Brain pericyte (primary cell): ENCODE data around the gene STK32C.
"Not testable (repeated sequence)": the region's sequence is repeated elsewhere in the genome, so short reads cannot be mapped to it uniquely, and the experiment has no call there.

Source experiments
- DNase-seq: peaks from one replicate; pipeline ENCODE4 v3.0.0-alpha.2; 2012; ENCODE audit warnings: low read depth, low spot score

STK32C gene

GRCh38 chr10:132307823-132308586, at the start of gene STK32C:
Gene STK32C (minus strand): TSS chr10:132307950. CDS start chr10:132307833, 117 bp downstream.
- DNase-seq = no peak

DNA sequence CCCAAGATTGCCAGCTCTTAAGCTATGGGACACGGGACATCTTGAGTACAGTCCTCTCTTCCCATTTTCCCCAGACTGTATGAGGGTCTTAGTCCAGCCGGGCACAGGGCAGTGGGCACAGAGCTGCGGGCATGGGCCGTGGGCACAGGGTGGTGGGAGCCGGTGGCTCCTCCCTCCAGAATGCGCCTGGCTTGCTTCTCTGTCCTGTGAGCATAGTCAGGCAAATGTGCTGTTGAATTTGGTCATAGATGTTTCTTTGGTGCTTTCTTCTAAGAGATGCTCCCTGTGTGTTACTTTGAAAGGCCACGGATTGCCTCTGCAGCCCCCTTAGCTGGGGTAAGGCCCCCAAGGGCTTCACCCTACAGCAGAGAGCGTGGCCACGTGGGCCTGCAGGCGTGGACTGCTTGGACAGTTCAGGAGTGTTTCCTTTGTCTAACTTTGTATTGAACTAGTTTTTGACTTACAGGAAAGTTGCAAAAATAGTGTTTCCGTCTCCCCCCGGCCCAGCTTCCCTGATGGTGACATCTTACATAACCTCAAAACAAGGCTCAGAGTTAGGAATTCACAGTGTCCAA, 49.0 kb upstream of the STK32C start:
- no peak for DNase-seq

- no peak for DNase-seq
Measured at GRCh38 chr10:132355754-132356153, 48.0 kb upstream of the STK32C start.

- no peak for DNase-seq
Measured at GRCh38 chr10:132355297-132355696, 47.5 kb upstream of the STK32C start.

DNA sequence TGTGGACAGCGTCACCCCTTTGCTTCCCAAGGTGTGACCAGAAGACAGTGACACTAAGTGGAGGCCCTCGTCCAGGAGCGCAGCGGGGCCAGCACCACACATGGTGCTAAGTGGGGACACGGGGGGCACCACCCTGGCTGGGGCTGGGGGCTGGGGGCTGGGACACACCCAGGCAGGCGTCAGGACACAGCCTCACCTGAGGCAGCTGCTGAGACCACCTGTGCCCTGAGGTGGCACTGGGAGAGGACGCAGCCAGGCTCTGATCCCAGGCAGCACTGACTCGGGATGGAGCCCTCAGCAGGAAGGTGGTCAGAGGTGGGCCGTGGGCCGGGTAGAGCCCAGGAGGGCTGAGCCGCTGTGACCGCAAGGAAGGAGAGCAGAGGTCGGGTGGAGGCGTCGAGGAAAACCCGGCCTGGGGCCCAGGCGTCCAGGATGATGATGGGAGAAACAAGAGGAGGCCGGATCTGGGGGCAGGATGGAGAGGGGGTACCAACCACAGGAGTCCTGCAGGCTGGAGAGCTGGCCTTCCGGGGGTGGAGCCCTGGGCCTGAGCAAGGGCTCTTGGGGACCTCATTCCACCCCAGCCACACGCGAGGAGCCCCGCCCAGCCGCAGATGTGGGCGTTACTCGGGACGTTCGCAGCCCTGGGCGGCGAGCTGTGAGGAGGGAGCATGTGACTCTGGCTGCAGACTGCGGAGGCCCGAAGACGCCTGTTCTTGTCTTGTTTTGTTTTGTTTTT, 46.8 kb upstream of the STK32C start:
- DNase-seq = no peak

DNA sequence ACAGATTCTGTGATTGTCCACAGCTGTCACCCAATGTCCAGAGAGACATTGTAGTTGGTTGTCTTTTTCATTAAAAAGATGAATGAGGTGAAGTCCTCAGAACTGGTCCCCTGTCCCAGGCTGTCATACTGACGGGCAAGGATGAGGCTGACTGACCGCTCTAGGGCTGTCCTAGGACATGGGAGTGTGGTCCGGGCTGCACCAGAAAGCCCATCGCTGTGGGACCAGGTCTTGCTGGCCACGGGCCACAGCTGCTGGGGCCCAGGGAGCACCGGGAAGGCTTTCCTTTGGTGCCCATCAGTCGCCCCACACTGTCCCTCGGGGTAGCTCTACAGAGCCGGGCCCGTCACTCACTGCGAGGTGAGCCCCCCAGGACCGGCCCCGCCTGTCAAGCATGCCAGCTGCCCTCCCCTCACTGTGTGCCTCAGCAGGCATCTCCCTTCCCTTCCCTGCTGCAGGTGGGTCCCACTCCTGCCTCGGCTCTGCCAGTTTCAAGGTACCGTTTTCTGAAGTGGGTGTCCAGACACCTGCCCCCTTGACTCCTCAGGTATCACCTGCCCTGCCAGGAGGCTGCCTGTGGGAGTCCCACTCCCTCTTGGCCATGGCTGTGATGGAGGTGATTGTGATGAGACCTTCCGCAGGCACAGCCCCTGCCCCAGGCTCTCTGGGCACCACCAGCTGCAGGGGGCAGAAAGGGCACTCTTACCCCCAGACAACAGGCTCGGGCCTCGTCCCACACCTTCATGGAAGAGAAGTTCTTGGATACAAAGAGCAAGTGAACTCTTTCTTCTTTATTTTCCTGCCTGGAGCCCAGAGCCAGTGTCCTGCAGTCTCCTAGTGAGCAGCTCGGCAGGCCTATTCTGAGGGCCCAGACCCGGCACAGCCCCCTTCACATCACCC, 46.0 kb upstream of the STK32C start:
- no peak for DNase-seq

- not testable (repeated sequence) for DNase-seq
Measured at GRCh38 chr10:132352462-132353308, 44.9 kb upstream of the STK32C start.

- no peak for DNase-seq
Measured at GRCh38 chr10:132351611-132352010, 43.9 kb upstream of the STK32C start.

DNA sequence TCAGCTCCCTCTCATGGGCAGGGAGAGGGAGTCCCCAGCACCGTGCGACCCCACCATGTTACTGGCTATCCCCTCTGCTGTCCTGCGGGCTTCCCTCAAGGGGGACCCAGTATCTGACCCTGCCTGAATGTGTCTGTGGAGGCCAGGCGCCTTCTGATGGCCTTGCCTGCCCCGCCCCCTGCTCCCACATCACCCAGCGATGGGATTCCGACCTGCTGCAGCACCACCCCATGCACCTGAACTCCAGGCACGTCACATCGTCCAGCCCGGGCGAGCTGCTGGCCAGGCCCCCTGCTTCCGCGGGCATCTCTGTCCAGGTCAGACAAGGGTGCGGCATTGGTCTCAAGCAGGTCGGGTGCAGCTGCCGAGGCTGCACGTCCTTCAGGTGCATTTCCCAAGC, 43.2 kb upstream of the STK32C start:
- DNase-seq = no peak

DNA sequence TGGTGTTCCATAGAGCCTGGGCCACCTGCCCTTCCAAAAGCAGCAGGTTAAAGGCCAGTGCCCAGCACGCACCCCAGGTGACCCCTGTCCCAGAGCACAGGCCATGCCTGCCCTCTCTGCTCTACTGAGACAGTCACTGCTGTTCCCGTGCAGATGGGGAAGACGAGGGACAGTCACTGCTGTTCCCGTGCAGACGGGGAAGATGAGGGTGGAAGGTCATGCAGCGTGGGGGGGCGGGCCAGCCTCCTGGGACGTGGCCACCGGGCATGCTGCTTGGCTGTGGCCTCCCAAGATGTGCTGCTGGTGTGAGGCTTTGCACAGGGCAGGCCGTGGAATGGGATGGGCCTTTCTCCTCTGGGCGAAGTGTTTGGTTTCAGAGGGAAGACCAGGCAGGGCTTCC, 42.6 kb upstream of the STK32C start:
- no peak for DNase-seq

- DNase-seq = no peak
Measured at GRCh38 chr10:132349766-132350165, 42.0 kb upstream of the STK32C start.

DNA sequence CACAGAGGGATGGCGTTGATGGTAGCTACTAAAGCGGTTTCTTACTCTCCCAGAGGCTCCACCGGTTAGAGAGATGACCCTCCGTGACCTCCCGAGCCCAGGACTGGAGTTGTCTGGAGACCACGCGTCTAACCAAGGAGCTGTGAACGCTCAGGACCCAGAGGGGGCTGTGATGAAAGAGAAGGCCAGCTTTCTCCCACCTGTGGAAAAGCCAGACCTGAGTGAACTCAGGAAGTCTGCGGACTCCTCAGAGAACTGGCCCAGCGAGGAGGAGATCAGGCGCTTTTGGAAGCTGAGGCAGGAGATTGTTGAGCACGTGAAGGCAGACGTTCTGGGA, 40.1 kb upstream of the STK32C start:
- DNase-seq = no peak

DNA sequence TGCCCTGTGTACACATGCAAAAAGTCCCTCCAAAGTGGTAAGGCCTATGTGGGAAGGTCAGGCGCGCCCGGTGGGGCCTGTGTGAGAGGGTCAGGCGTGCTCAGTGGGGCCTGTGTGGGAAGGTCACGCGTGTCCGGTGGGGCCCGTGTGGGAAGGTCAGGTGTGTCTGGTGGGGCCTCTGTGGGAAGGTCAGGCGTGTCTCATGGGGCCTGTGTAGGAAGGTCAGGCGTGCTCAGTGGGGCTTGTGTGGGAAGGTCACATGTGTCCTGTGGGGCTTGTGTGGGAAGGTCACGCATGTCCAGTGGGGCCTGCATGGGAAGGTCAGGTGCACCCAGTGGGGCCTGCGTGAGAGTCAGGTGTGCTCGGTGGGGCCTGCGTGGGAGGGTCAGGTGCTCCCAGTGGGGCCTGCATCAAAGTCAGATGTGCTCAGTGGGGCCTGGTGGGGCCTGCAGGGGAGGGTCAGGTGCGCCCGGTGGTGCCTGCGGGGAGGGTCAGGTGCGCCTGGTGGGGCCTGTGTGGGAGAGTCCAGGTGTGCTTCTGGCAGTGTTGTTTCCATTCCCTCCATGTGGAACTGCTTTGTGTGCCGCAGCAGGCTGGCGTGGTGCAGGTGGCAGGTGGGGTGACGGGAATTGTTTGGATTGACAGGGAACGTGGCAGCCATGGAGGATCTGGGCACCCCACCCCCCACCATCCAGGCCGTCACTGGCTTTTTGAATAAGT, 39.6 kb upstream of the STK32C start:
- no peak for DNase-seq

GRCh38 chr10:132346806-132347205, 39.1 kb upstream of the STK32C start:
- DNase-seq = no peak

- DNase-seq = no peak
Measured at GRCh38 chr10:132345345-132345744, 37.6 kb upstream of the STK32C start.

DNA sequence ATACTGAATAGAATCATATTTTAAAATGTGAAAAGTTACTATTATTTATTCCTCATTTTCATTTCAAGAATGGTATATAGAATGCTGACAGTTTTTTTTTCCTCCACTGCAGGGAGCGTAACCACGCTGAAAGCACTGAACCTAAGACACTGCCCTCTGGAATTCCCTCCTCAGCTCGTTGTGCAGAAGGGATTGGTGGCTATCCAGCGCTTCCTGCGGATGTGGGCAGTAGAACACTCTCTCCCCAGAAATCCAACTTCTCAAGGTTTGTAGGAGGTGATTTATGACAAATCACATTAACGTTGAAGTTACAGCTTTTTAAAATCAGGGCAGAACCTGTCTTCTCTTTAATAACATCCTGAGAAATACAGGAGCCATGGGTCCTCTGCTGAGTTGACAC, 36.6 kb upstream of the STK32C start:
- no peak for DNase-seq

DNA sequence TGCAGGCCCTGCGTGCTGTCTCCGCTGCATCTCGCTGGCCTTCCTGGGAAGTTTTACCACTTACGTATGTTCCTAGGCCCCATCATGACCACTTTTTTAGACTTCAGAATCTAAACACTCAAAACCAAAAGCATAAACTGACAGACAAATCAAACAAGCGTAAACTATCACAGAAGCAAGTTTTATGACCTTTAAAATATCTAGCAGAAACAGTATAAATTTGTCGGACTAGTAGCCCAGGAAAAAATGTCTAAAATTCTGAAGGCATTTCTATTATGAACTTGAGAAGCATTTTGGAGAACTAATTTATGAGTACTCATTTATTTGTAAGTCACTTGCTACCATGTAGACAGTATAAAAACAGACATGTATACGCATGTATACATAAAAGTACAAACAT, 34.8 kb upstream of the STK32C start:
- DNase-seq = no peak

DNA sequence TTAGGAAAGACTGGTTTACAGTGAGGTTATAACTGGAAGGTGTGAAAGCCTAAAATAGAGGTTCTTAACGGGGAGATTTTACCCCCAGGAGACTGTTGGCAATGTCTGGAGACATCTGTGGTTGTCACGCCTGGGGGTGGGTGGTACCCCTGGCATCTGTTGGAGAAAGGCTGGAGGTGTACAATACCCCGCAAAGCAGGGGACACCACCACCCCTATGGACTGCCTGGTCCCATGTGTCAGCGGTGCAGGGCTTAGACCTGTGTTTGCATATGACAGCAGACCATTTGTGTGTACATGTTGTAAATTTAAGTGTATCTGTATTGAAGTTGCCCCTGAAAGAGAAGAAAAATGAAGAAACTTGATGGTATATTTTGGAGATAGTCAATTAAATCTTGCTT, 34.0 kb upstream of the STK32C start:
- no peak for DNase-seq

DNA sequence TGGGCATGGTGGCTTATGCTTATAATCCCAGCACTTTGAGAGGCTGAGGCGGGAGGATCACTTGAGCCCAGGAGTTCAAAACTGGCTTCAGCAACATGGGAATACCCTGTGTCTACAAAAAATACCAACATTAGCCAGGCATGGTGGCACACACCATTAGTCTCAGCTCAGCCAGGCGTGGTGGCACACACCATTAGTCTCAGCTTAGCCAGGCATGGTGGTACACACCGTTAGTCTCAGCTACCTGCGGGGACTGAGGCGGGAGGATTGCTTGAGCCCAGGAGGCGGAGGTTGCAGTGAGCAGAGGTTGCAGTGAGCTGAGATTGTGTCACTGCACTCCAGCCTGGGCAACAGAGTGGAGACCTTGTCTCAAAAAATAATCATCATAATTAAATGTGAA, 33.3 kb upstream of the STK32C start:
- DNase-seq = no peak

- no peak for DNase-seq
Measured at GRCh38 chr10:132339276-132339675, 31.5 kb upstream of the STK32C start.
